Left ventricle myocardium inferior (tissue), 1 donor: ENCODE results near the gene MAPK8IP1. TPM values are rescaled to one million over a fixed set of nuclear protein-coding genes. Genes with fewer than 3 reads are reported as not detected.
"Not testable (repeated sequence)": the region's sequence is repeated elsewhere in the genome, so short reads cannot be mapped to it uniquely, and the experiment has no call there.

Experiments
- DNase-seq: peaks from one replicate; pipeline ENCODE4 v3.0.0-alpha.2; 2020
- H3K27ac ChIP-seq: fragments of 200-600 bp; replicated peaks from 2 replicates; pipeline ENCODE4 v1.8.0; 2021
- H3K27me3 ChIP-seq: fragments of 200-600 bp; 2 replicates; pipeline ENCODE4 v1.8.0; 2021; ENCODE audit warnings: low read depth
- H3K36me3 ChIP-seq: fragments of 200-600 bp; 2 replicates; pipeline ENCODE4 v1.8.0; 2021
- H3K4me1 ChIP-seq: fragments of 200-600 bp; 2 replicates; pipeline ENCODE4 v1.8.0; 2021
- H3K4me3 ChIP-seq: fragments of 200-600 bp; 2 replicates; pipeline ENCODE4 v1.8.0; 2021; ENCODE audit warnings: mild to moderate bottlenecking, moderate library complexity
- H3K9me3 ChIP-seq: fragments of 200-600 bp; replicated peaks from 2 replicates; pipeline ENCODE4 v1.8.0; 2021
- intact Hi-C: fragments of 100-400 bp; cut with micrococcal nuclease; formaldehyde crosslinking; loops from one replicate; pipeline ENCODE4 v1.11.0; 2022
- long read RNA-seq: library from polyadenylated mRNA; unstranded; transcript quantifications from one replicate; pipeline ENCODE4 v2.0.0, GENCODE V29; 2021
- total RNA-seq: library from RNA; stranded (reverse); fragmentation: NEBNext Ultra II Directional; extraction: Animal tissue kit (Norgen Biotek cat#: 25700); gene quantifications from one replicate; pipeline ENCODE4 v1.2.1, GENCODE V29; 2021
- TF ChIP-seq, protein P1 (sequence below): fragments of 200-600 bp; IDR thresholded peaks from 2 replicates; pipeline ENCODE4 v1.8.0; 2021; ENCODE audit warnings: antibody characterized with exemption, mild to moderate bottlenecking, borderline replicate concordance
- donor health status: DM: no; HTN: yes; CAD: no; lungs with severe emphysema.

Gene MAPK8IP1
- total RNA-seq = 4.6 TPM
- long read RNA-seq, partial matches to known transcripts = 15 of 17 reads
- long read RNA-seq, other reads (novel, unspliced or antisense) = 2 of 17 reads

DNA sequence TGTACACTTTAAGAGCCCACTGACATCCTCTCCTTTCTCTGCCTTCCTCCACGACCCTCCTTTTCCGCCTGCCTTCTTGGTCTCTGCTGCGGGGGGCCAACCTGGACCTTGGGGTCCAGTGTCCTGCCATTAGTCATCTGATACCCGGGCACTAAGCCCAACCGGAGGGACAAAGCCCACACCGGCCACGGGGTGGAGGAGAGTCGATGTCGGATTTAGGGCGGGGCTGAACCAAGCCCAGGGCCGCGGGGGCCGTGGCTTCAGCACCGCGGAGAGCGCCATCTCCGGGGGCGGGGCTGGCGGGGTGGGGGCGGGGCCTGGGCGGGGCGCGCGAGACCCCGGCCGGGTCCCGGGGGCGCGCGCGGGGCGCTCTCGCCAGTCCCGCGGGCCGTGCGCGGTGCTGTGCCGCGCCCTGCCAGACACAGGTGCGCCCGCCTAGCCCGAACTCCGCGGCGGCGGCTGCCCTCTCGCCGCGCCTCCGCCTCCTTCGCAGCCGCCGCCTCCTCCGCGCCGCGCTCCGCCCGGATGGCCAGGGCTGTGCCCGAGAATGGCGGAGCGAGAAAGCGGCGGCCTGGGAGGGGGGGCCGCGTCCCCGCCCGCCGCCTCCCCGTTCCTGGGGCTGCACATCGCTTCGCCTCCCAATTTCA is at the start of gene MAPK8IP1:
Gene MAPK8IP1 (plus strand): TSS at position 378 of the 647 bp plus-strand sequence. CDS start 170 bp downstream, at position 548.
- Histone ChIP-seq H3K4me3 (peak within 1 kb of the TSS; percentile 66), H3K9me3 (no peaks in the 10 kb centered on the region), H3K27me3 (no peaks in the 10 kb centered on the region), H3K36me3 (peaks cover 24% of the 10 kb centered on the region), H3K27ac (no peak within 1 kb of the TSS), H3K4me1 (peaks cover 20% of the 10 kb centered on the region)
- peak; percentile 48 for DNase-seq
- TF ChIP-seq, protein P1, sequence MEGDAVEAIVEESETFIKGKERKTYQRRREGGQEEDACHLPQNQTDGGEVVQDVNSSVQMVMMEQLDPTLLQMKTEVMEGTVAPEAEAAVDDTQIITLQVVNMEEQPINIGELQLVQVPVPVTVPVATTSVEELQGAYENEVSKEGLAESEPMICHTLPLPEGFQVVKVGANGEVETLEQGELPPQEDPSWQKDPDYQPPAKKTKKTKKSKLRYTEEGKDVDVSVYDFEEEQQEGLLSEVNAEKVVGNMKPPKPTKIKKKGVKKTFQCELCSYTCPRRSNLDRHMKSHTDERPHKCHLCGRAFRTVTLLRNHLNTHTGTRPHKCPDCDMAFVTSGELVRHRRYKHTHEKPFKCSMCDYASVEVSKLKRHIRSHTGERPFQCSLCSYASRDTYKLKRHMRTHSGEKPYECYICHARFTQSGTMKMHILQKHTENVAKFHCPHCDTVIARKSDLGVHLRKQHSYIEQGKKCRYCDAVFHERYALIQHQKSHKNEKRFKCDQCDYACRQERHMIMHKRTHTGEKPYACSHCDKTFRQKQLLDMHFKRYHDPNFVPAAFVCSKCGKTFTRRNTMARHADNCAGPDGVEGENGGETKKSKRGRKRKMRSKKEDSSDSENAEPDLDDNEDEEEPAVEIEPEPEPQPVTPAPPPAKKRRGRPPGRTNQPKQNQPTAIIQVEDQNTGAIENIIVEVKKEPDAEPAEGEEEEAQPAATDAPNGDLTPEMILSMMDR = no peak
- intact Hi-C loops = no loop called here

DNA sequence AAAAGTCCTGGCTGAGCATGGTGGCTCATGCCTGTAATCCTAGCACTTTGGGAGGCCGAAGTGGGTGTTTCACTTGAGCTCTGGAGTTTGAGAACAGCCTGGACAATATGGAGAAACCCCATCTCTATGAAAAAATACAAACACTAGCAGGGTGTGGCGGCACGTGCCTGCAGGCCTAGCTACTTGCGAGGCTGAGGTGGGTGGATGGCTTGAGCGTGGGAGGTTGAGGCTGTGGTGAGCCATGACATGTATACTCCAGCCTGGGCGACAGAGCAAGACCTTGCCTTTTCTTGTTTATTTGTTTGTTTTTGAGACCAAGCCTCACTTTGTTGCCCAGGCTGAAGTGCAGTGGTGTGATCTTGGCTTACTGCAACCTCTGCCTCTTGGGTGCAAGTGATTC is 46.2 kb upstream of the MAPK8IP1 start:
- Histone ChIP-seq H3K4me3 (no peak overlapping the region), H3K27ac (no peak overlapping the region), H3K36me3 (no peaks in the 10 kb centered on the region), H3K27me3 (no peaks in the 10 kb centered on the region), H3K4me1 (peaks cover 10% of the 10 kb centered on the region), H3K9me3 (no peaks in the 10 kb centered on the region)
- TF ChIP-seq, protein P1 = no peak
- DNase-seq = no peak
- intact Hi-C loops = no loop called here

DNA sequence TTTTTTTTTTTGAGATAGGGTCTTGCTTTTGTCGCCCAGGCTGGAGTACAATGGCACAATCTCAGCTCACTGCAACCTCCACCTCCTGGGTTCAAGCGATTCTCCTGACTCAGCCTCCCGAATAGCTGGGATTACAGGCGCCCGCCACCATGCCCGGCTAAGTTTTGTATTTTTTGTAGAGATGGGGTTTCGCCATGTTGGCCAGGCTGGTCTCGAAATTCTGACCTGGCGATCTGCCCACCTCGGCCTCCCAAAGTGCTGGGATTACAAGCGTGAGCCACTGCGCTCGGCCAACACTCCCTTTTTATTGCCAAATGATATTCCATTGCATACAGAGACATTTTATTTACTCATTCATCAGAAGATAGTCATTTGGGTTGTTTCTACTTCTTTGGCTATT is 45.2 kb upstream of the MAPK8IP1 start:
- intact Hi-C loops, H3K27me3 ChIP-seq, DNase-seq: not testable (repeated sequence)

DNA sequence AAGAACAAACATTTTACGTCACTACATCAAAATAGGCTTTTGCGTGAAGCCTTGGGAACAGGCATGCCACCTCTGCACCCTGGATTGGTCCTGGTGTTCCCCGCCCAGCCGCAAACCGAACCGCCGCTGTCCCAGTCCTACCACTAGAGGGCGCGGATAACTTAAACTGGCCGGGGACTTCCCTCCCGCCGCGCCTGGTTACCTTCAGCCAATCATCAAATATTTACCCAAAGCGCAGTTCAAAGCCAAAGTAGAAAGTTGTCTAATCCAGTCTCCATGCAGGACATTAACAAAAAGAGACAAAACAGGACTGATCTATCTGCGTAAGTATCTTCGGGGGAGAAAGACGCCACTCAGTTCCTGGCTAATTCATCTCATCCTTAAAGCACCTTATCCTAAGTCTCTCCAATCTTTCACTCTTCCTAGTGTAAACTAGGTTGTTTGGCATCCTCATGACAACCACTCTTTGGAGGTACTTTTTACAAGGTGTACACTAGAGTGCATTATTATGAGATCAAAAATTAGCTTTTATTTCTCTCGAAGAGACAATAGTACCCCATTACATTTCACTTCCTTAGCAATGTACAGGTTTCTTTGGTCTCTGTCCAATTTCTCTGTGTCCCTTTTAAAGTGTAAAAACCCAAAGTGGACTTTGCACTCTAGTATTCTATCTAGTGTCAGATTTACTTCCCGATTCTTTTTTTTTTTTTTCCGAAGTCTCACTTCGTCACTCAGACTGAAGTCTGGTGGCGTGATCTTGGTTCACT is 42.1 kb upstream of the MAPK8IP1 start:
- Histone ChIP-seq H3K27ac (peak overlapping the region; percentile 34), H3K4me1 (peaks cover 33% of the 10 kb centered on the region), H3K9me3 (no peaks in the 10 kb centered on the region), H3K4me3 (peak overlapping the region; percentile 45), H3K27me3 (no peaks in the 10 kb centered on the region), H3K36me3 (no peaks in the 10 kb centered on the region)
- DNase-seq = peak; percentile 88
- intact Hi-C loops = no loop called here
- TF ChIP-seq, protein P1 = peak; percentile 96

More for the DNA sequence above, 45.2 kb upstream of the MAPK8IP1 start:
- not testable (repeated sequence) for H3K36me3 ChIP-seq, H3K4me1 ChIP-seq, H3K4me3 ChIP-seq, H3K27ac ChIP-seq, H3K9me3 ChIP-seq

DNA sequence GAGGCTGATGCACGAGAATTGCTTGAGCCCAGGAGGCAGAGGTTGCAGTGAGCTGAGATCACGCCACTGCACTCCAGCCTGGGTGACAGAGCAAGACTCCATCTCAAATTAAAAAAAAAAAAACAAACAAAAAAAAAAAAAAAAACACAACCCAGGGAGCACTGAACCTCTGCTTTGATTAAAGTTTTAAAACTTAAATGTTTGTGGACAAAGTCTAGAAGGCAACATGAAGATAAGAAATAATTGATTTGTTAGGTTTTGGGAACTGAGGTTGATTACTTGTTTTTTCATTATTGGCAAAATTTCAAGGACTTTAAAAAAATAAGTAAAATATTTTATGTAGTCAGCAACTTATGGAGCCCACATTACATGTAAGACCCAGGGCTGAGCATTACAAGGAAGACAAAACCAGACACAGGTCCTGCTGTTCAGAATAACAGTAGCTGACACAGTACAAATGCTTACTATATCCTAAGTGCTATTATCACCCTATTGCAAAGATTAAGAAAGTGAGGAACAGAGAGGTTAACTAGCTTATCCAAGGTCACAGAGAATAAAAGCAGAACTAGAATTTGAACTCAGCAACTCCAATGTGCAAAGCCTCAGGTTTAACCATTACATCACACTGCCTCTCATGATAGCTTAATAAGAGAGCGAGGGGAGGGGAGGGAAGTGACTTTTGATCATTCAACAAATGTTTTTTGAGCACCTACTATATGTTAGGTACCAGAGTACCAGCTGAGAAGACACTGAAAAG is 40.5 kb upstream of the MAPK8IP1 start:
- intact Hi-C loops = no loop called here
- Histone ChIP-seq H3K27me3 (no peaks in the 10 kb centered on the region), H3K27ac (no peak overlapping the region)

More for the DNA sequence above, 40.5 kb upstream of the MAPK8IP1 start:
- Histone ChIP-seq H3K9me3 (no peaks in the 10 kb centered on the region), H3K4me1 (peaks cover 49% of the 10 kb centered on the region), H3K4me3 (no peak overlapping the region), H3K36me3 (no peaks in the 10 kb centered on the region)
- DNase-seq = no peak
- TF ChIP-seq, protein P1 = no peak
